ENCODE results near the gene GRK5. TPM values are rescaled to one million over a fixed set of nuclear protein-coding genes. Genes with fewer than 3 reads are reported as not detected.

The GRK5 gene
- total RNA-seq, 1 experiment from 2014 or later, result 58.2 TPM

- BruUV-seq (replicated peaks), result no TSS peak
- Histone ChIP-seq H3K9me3 (ENCODE audit: low read depth, low read length, poor library complexity, severe bottlenecking) (no peaks in the 10 kb centered on the region), H3K27ac (ENCODE audit: low read depth, low read length, poor library complexity, severe bottlenecking) (no peak overlapping the region), H3K27me3 (replicated peaks; ENCODE audit: insufficient read depth, low read depth, low read length, poor library complexity) (no peaks in the 10 kb centered on the region), H3K4me3 (ENCODE audit: low read depth, low read length, poor library complexity, severe bottlenecking) (no peak overlapping the region), H3K36me3 (ENCODE audit: insufficient read depth, low read length, poor library complexity, severe bottlenecking) (peaks cover 8% of the 10 kb centered on the region), H3K4me1 (ENCODE audit: insufficient read depth, low read length, poor library complexity, severe bottlenecking) (no peaks in the 10 kb centered on the region)
- intact Hi-C loops (cut with micrococcal nuclease; ENCODE audit: unreplicated experiment), result no loop called here
- TF ChIP-seq, protein P1, sequence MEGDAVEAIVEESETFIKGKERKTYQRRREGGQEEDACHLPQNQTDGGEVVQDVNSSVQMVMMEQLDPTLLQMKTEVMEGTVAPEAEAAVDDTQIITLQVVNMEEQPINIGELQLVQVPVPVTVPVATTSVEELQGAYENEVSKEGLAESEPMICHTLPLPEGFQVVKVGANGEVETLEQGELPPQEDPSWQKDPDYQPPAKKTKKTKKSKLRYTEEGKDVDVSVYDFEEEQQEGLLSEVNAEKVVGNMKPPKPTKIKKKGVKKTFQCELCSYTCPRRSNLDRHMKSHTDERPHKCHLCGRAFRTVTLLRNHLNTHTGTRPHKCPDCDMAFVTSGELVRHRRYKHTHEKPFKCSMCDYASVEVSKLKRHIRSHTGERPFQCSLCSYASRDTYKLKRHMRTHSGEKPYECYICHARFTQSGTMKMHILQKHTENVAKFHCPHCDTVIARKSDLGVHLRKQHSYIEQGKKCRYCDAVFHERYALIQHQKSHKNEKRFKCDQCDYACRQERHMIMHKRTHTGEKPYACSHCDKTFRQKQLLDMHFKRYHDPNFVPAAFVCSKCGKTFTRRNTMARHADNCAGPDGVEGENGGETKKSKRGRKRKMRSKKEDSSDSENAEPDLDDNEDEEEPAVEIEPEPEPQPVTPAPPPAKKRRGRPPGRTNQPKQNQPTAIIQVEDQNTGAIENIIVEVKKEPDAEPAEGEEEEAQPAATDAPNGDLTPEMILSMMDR (conservative IDR thresholded peaks at IDR 0.05; ENCODE audit: low read depth, low read length), result no peak
- no peak for TF ChIP-seq EZH2 (IDR thresholded peaks at IDR 0.05; ENCODE audit: borderline replicate concordance, low read depth, low read length, poor library complexity, severe bottlenecking)
- POLR2A ChIA-PET (ENCODE audit: low non-redundant PET), result no interaction called here
- CTCF ChIA-PET, result no interaction called here
- DNase-seq (ENCODE audit: low spot score), result no peak
Observed at GRCh38 chr10:119384127-119384526, 176.8 kb downstream of the GRK5 start.

DNA sequence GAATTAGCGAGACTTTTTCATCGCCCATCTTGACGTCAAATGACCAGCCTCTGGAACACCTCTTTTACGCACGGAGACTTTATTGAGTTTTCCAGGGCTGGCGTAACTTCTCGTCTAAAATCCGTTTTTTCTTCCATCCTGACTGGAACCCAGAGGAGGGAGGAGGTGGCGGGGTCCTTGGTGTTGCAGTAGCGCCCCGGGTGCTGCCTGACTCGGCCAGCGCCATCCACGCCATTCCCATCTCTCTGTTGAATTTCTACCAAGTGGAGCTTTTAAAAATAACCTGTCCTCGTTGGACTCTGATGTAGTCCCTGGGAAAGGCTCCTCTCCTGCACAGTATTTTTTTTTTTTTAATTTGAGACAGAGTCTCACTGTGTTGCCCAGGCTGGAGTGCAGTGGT, 179.3 kb downstream of the GRK5 start:
- intact Hi-C loops (cut with micrococcal nuclease; ENCODE audit: unreplicated experiment), result no loop called here
- no peak overlapping the region for H3K4me3 ChIP-seq (ENCODE audit: low read depth, low read length, poor library complexity, severe bottlenecking)
- no TSS peak for BruUV-seq (replicated peaks)
- CTCF ChIA-PET, result no interaction called here
- no peak overlapping the region for H3K27ac ChIP-seq (ENCODE audit: low read depth, low read length, poor library complexity, severe bottlenecking)
- no peaks in the 10 kb centered on the region for H3K36me3 ChIP-seq (ENCODE audit: insufficient read depth, low read length, poor library complexity, severe bottlenecking)
- no peaks in the 10 kb centered on the region for H3K9me3 ChIP-seq (ENCODE audit: low read depth, low read length, poor library complexity, severe bottlenecking)
- TF ChIP-seq, protein P1 (conservative IDR thresholded peaks at IDR 0.05; ENCODE audit: low read depth, low read length), result no peak
- TF ChIP-seq EZH2 (IDR thresholded peaks at IDR 0.05; ENCODE audit: borderline replicate concordance, low read depth, low read length, poor library complexity, severe bottlenecking), result no peak
- POLR2A ChIA-PET (ENCODE audit: low non-redundant PET), result no interaction called here
- no peak for DNase-seq (ENCODE audit: low spot score)
- peaks cover 4% of the 10 kb centered on the region for H3K4me1 ChIP-seq (ENCODE audit: insufficient read depth, low read length, poor library complexity, severe bottlenecking)
- H3K27me3 ChIP-seq (replicated peaks; ENCODE audit: insufficient read depth, low read depth, low read length, poor library complexity), result no peaks in the 10 kb centered on the region

DNA sequence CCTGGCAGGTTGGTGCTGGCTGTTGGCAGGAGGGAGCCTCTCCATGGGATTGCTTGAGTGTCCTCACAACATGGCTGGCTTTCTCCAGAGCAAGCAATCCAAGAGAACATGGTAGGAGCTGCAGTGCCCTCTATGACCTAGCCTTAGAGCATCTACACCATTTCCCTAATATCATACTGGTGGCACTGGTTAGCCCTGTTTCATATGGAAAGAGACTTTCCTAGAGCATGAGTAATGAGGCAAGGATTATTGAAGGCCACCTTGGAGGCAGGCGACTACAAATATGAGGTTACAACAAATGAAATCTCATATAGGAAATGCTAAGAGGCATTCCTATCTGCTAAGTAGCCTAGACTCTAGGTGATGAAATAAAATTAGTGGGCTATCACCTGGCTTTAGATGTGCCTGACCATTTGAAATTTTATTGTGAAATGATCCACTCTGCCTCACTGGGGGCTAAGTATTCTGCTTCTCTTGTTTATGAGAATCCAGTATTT, 181.5 kb downstream of the GRK5 start:
- TF ChIP-seq, protein P1 (conservative IDR thresholded peaks at IDR 0.05; ENCODE audit: low read depth, low read length), result no peak
- TF ChIP-seq EZH2 (IDR thresholded peaks at IDR 0.05; ENCODE audit: borderline replicate concordance, low read depth, low read length, poor library complexity, severe bottlenecking), result no peak
- H3K27me3 ChIP-seq (replicated peaks; ENCODE audit: insufficient read depth, low read depth, low read length, poor library complexity), result no peaks in the 10 kb centered on the region
- DNase-seq (ENCODE audit: low spot score), result no peak
- H3K4me1 ChIP-seq (ENCODE audit: insufficient read depth, low read length, poor library complexity, severe bottlenecking), result peaks cover 7% of the 10 kb centered on the region
- no peak overlapping the region for H3K27ac ChIP-seq (ENCODE audit: low read depth, low read length, poor library complexity, severe bottlenecking)
- H3K4me3 ChIP-seq (ENCODE audit: low read depth, low read length, poor library complexity, severe bottlenecking), result no peak overlapping the region
- no TSS peak for BruUV-seq (replicated peaks)
- no peaks in the 10 kb centered on the region for H3K36me3 ChIP-seq (ENCODE audit: insufficient read depth, low read length, poor library complexity, severe bottlenecking)
- no peaks in the 10 kb centered on the region for H3K9me3 ChIP-seq (ENCODE audit: low read depth, low read length, poor library complexity, severe bottlenecking)
- intact Hi-C loops (cut with micrococcal nuclease; ENCODE audit: unreplicated experiment), result no loop called here
- CTCF ChIA-PET, result no interaction called here
- POLR2A ChIA-PET (ENCODE audit: low non-redundant PET), result no interaction called here
